Umbilical cord (tissue), 2 donors: Measurements from ENCODE around the gene NLRP3. TPM values are rescaled to one million over a fixed set of nuclear protein-coding genes. Genes with fewer than 3 reads are reported as not detected.
A peak's percentile ranks its signal among the peaks of the same experiment; 100 is the strongest.
"Not testable (repeated sequence)": the region's sequence is repeated elsewhere in the genome, so short reads cannot be mapped to it uniquely, and the experiment has no call there.

Source experiments
- DNase-seq: peaks from one replicate; pipeline ENCODE4 v3.0.0-alpha.2; 2015; ENCODE audit warnings: low spot score
- total RNA-seq: library from RNA; depleted of rRNA; stranded (reverse); fragments of >200 nt; gene quantifications from one replicate; pipeline ENCODE4 v1.2.3, GENCODE V29; 2014; ENCODE audit warnings: low replicate concordance; ENCODE audit not compliant: insufficient read depth

Gene NLRP3
- 4.6 TPM for total RNA-seq

DNA sequence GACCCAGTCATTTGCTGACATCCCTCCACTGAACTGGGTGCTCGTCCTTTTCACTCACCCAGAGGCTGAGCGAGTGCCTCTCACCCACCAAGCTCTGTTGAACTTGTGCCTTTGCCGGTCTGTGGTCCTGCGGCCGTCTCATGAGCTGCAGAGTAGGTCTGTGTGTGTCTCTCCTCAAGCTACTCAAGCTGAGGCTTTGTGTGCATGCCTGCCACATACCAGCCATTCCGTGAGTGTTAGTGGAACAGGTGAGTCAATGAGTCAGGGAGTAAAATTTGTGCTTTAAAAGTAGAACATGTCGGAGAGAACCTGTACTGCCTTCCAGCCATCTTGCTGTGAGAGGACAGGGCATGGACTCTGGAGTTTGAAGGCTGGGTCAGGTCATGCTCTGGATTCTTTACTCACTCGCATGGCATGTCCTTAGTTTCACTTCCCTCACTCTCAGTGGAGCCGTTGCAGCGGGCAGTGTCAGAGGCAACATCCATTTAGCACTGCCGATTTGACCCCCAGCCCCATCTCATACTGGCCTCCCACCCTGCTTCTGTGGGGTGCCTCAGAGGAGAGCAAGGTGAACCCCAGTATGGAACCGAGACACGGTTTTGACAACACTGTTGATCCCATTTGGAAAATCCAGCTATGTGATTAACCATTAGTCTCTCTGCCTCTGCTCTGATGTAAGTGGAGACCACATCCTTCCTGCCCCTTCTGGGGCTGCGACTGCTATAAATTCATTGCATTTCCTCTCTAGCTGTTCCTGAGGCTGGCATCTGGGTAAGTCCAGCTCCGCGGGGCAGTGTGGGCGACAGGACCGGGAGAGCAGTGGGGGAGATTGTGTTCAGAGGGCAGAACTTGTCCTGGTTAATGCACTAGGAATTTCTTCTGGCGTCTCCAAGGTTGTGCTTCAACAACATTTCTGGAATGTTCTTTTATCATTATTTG is at the start of gene NLRP3:
TSS of gene NLRP3 (plus strand) at position 751 of the 939 bp plus-strand sequence. CDS start 2,628 bp downstream, outside the sequence.
- DNase-seq, result peak; percentile 41

- DNase-seq, result not testable (repeated sequence)
Measured at GRCh38 chr1:247366345-247366744, 49.6 kb upstream of the NLRP3 start.

DNA sequence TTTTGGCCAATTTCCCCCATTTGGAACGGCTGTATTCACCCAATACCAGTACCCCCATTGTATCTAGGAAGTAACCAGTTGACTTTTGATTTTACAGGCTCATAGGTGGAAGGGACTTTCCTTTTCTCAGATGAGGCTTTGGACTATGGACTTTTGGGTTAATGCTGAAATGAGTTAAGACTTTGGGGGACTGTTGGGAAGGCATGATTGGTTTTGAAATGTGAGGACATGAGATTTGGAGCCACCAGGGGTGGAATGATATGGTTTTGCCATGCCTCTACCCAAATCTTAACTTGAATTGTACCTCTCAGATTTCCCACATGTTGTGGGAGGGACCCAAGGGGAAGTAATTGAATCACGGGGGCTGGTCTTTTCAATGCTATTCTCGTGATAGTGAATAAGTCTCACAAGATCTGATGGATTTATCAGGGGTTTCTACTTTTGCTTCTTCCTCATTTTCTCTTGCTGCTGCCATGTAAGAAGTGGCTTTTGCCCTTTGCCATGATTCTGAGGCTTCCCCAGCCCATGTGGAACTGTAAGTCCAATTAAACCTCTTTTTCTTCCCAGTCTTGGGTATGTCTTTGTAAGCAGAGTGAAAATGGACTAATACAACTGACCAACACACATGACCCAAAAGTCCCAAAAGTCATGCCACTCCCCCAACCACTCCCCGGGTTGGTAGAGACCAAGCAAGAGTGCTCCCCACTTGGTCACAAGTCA is 48.9 kb upstream of the NLRP3 start:
- DNase-seq, result no peak

- no peak for DNase-seq
Measured at GRCh38 chr1:247367786-247368422, 48.1 kb upstream of the NLRP3 start.

DNA sequence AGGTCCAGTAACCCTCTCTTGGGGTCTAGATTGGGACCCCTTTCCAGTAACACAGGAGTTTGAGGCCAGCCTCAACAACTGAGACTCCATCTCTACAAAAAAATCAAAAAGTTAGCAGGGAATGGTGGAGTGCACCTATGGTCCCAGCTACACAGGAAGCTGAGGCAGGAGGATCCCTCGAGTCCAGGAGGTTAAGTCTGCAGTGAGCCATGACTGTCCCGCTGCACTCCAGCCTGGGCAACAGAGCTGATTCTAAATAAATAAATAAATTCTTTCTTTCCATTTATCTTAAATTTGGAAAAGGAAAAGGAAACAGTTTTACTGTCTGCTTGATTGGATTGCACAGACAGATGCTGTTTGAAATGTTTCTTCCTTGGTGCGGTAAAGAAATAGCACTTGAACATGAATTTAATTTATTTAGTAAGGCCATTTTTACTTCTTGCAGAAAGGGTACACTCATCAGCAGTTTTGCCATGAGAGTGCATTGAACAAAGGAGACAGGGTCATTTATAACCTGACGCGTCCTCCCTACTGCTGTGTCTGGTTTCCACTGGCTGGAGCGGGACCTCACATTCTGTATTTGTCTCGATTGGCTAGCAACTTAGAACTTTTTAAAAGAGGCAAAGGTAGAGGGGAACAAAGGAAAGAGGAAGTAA is 47.4 kb upstream of the NLRP3 start:
- DNase-seq, result no peak

- DNase-seq, result peak; percentile 86
Measured at GRCh38 chr1:247370786-247371732, 44.9 kb upstream of the NLRP3 start.

DNA sequence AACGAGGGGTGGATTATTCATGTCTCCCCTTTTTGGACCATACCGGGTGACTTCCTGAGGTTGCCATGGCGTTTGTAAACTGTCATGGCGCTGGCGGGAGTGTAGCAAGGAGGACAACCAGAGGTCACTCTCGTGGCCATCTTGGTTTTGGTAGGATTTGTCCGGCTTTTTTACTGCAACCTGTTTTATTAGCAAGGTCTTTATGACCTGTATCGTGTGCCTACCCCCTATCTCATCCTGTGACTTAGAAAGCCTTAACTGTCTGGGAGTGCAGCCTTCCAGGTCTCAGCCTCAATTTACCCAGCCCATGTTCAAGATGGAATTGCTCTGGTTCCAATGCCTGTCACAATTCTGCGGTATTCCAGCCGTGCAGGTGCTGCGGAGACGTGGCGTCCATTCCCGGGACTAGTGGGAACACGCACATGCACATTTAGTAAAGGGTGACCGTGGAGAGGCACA is 44.1 kb upstream of the NLRP3 start:
- no peak for DNase-seq

DNA sequence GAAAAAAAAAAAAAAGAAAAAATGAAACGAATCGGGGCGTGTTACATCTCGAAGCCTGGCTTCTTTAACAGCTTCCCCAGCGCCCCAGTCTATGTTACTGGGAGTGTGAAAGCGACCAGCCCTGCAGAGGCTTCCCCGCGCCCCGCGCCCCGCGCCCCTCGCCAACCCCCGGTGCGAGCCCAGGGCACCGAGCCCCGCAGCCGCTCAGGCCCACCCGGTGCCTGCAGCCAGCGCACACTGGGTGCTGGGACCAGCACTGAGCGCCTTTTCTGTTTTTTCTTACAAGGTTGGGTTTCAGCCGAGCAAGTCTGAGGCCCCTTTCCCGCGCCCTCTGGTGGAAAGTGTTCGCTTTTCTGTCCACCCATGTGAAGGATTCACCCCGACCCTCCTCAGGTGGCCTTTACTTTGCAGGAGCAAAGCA is 42.2 kb upstream of the NLRP3 start:
- peak; percentile 65 for DNase-seq

- DNase-seq, result peak; percentile 73
Measured at GRCh38 chr1:247374651-247375334, 41.2 kb upstream of the NLRP3 start.

- DNase-seq, result no peak
Measured at GRCh38 chr1:247375747-247376146, 40.2 kb upstream of the NLRP3 start.

DNA sequence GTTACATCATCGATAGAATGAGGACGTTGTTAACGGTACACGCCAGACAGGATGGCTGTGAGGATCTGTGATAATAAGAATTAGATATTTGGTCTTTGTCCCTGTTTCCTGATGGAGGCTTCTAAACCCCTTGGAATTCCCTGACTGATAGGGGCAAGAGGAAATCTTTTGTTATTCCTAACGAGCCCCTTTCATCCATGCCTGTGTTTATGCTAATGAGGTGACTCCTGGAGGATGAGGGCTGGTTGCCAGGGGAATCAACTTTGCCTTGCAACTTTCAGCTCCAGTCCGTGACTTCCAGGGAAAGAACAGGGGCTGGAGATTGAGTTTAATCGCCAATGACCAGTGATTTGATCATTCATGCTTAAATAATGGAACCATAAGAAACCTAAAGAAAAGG is 39.3 kb upstream of the NLRP3 start:
- DNase-seq, result no peak

- DNase-seq, result peak; percentile 85
Measured at GRCh38 chr1:247377656-247378055, 38.3 kb upstream of the NLRP3 start.

GRCh38 chr1:247378334-247379073 is 37.5 kb upstream of the NLRP3 start:
- no peak for DNase-seq

DNA sequence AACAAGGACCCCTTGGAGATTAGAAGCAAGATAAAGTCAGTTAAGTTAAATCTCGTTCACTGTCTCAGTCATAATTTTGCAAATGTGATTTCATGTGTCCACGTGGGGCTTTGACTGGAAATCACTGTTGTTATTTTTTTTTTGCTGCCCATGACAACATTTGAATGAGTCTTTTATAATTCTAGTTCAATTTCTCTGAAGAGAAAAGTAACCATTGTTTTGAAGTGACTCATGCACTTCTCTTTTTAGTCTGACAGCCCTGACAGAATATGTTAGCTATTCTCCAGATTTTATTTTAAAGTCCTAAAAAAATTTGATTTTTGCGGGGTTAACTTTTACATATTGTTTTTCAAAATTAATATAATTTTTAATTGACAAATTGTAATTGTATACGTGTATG is 30.7 kb upstream of the NLRP3 start:
- DNase-seq, result no peak

DNA sequence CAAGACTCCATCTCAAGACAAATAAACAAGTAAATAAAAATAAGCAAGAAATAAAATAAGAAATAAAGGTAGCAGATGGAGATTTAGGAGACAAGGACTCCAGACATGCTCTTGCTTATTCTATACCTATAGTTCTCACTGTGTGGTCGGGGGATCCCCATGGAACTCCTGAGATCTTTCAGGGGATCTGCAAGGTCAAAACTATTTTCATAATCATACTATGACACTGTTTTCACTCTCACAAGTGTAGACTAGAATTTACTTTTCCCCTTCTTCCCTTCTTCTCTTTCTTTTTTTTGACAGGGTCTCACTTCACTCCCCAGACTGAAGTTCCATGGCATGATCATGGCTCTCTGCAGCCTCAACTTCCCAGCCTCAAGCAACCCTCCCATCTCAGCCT is 29.8 kb upstream of the NLRP3 start:
- DNase-seq, result no peak

GRCh38 chr1:247386687-247387086 is 29.3 kb upstream of the NLRP3 start:
- peak; percentile 92 for DNase-seq

DNA sequence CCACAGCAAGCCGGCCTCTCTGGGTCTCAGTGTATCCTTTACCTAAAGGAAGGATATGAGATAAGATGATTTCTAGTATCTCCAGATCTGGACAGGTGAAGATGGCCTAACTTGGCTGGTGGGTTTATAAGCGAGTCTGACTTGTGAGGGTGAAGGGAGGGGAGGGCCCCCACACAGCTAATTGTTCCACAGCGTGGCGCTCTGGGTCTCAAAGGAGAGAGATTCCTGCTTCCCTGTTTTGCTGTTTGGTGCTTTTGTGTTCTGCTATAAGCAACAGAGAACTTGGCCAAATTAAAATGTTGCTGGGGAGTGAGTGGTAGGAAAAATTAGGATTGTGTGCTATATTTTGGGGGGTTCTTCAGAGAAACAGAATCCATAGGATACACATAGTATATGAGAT is 28.9 kb upstream of the NLRP3 start:
- no peak for DNase-seq

DNA sequence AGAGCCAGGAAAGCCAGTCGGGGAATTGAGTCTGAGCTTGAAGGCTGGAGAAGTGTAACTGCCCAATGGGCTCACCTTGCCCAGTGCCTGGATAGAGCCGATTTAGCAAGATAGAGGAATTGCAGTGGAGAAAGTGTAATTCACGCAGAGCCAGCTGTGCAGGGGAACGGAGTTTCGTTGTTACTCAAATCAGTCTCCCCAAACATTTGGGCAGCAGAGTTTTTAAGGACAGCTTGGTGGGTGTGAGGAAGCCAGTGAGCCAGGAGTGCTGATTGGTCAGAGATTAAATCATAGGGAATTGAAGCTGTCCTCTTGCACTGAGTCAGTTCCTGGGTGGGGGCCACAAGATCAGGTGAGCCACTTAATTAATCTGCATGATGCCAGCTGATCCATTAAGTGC is 28.4 kb upstream of the NLRP3 start:
- DNase-seq, result no peak
